MM.1S (cell line): ENCODE results near the gene SPACA1.

Source experiments
- DNase-seq: peaks from one replicate; pipeline ENCODE4 v3.0.0-alpha.2; 2015
- H2AFZ ChIP-seq: fragments of 300-600 bp; sonication (generic); 2 replicates; pipeline ENCODE4 v1.6.0; 2016; ENCODE audit warnings: antibody characterized with exemption, low read length
- H3F3A ChIP-seq: fragments of 300-600 bp; sonication (generic); 2 replicates; pipeline ENCODE4 v1.6.1; 2016; ENCODE audit warnings: mild to moderate bottlenecking, antibody characterized with exemption, low read length, moderate library complexity, mixed read lengths; ENCODE audit not compliant: insufficient read depth
- H3K27ac ChIP-seq: fragments of 300-600 bp; sonication (generic); 2 replicates; pipeline ENCODE4 v1.5.1; 2016; ENCODE audit warnings: mild to moderate bottlenecking, low read length
- H3K27me3 ChIP-seq: fragments of 300-600 bp; sonication (generic); replicated peaks from 2 replicates; pipeline ENCODE4 v1.6.0; 2016; ENCODE audit warnings: low read length; ENCODE audit not compliant: insufficient read depth
- H3K36me3 ChIP-seq: fragments of 300-600 bp; sonication (generic); replicated peaks from 2 replicates; pipeline ENCODE4 v1.6.1; 2016; ENCODE audit warnings: mild to moderate bottlenecking, low read length, mixed read lengths; ENCODE audit not compliant: insufficient read depth
- H3K4me1 ChIP-seq: fragments of 300-600 bp; sonication (generic); 2 replicates; pipeline ENCODE4 v1.6.1; 2016; ENCODE audit warnings: low read length, mixed read lengths
- H3K4me2 ChIP-seq: fragments of 300-600 bp; sonication (generic); 2 replicates; pipeline ENCODE4 v1.6.0; 2016; ENCODE audit warnings: low read depth, low read length
- H3K4me3 ChIP-seq: fragments of 300-600 bp; sonication (generic); 2 replicates; pipeline ENCODE4 v1.5.1; 2016; ENCODE audit warnings: low read length, mixed read lengths
- H3K79me2 ChIP-seq: fragments of 300-600 bp; sonication (generic); 2 replicates; pipeline ENCODE4 v1.6.1; 2016; ENCODE audit warnings: mixed run types, low read length, mixed read lengths
- H3K9ac ChIP-seq: fragments of 300-600 bp; sonication (generic); 2 replicates; pipeline ENCODE4 v1.6.1; 2016; ENCODE audit warnings: low read length, mixed read lengths
- H3K9me2 ChIP-seq: fragments of 300-600 bp; sonication (generic); replicated peaks from 2 replicates; pipeline ENCODE4 v1.6.1; 2016; ENCODE audit warnings: mild to moderate bottlenecking, low read length, mixed read lengths; ENCODE audit not compliant: insufficient read depth
- H3K9me3 ChIP-seq: fragments of 300-600 bp; sonication (generic); replicated peaks from 2 replicates; pipeline ENCODE4 v1.6.1; 2016; ENCODE audit warnings: mild to moderate bottlenecking, low read length, mixed read lengths; ENCODE audit not compliant: insufficient read depth
- H4K20me1 ChIP-seq: fragments of 300-600 bp; sonication (generic); 2 replicates; pipeline ENCODE4 v1.6.1; 2016; ENCODE audit warnings: mild to moderate bottlenecking, low read length, moderate library complexity, mixed read lengths; ENCODE audit not compliant: insufficient read depth
- EZH2 ChIP-seq: fragments of 300-600 bp; sonication (generic); optimal IDR thresholded peaks from 2 replicates; pipeline ENCODE3; 2017; ENCODE audit warnings: low read depth, mild to moderate bottlenecking, antibody characterized with exemption, low read length, mixed read lengths
- EZH2phosphoT487 ChIP-seq: fragments of 300-600 bp; sonication (generic); IDR thresholded peaks from 2 replicates; pipeline ENCODE4 v1.6.1; 2018; ENCODE audit warnings: antibody characterized with exemption, low read length
- TF ChIP-seq, protein P1 (sequence below): fragments of 300-600 bp; sonication (generic); IDR thresholded peaks from 2 replicates; pipeline ENCODE4 v1.5.1; 2016; ENCODE audit warnings: antibody characterized with exemption, low read length, mixed read lengths

Gene SPACA1

DNA sequence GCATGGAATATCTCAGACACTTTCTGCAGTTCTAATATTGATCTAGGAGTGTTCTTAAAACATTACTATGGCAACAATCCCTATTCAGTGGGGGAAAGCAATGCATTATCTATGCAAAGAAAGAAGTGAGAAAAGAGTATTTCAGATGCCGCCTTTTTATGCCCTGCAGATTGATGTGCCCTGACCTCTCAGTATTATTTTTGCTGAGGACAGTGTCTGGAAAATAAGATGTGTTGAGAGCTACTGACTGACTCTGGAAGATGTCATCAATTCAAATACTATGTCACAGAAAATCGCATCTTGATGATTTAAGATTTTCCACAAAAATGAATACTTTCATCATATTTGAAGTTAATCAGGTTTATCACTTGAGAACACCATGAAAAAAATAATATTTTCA, 22.9 kb upstream of the SPACA1 start:
- Histone ChIP-seq H3K79me2 (no peaks in the 10 kb centered on the region), H3K9me2 (no peaks in the 10 kb centered on the region), H3K9ac (no peak overlapping the region), H3K4me1 (no peaks in the 10 kb centered on the region), H3K27ac (no peak overlapping the region), H3K4me2 (no peak overlapping the region), H4K20me1 (no peaks in the 10 kb centered on the region), H3F3A (no peaks in the 10 kb centered on the region), H2AFZ (no peak overlapping the region), H3K4me3 (no peak overlapping the region), H3K36me3 (no peaks in the 10 kb centered on the region), H3K9me3 (no peaks in the 10 kb centered on the region), H3K27me3 (no peaks in the 10 kb centered on the region)
- DNase-seq: no peak
- TF ChIP-seq EZH2 (no peak), EZH2phosphoT487 (no peak)
- TF ChIP-seq, protein P1, sequence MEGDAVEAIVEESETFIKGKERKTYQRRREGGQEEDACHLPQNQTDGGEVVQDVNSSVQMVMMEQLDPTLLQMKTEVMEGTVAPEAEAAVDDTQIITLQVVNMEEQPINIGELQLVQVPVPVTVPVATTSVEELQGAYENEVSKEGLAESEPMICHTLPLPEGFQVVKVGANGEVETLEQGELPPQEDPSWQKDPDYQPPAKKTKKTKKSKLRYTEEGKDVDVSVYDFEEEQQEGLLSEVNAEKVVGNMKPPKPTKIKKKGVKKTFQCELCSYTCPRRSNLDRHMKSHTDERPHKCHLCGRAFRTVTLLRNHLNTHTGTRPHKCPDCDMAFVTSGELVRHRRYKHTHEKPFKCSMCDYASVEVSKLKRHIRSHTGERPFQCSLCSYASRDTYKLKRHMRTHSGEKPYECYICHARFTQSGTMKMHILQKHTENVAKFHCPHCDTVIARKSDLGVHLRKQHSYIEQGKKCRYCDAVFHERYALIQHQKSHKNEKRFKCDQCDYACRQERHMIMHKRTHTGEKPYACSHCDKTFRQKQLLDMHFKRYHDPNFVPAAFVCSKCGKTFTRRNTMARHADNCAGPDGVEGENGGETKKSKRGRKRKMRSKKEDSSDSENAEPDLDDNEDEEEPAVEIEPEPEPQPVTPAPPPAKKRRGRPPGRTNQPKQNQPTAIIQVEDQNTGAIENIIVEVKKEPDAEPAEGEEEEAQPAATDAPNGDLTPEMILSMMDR: no peak

DNA sequence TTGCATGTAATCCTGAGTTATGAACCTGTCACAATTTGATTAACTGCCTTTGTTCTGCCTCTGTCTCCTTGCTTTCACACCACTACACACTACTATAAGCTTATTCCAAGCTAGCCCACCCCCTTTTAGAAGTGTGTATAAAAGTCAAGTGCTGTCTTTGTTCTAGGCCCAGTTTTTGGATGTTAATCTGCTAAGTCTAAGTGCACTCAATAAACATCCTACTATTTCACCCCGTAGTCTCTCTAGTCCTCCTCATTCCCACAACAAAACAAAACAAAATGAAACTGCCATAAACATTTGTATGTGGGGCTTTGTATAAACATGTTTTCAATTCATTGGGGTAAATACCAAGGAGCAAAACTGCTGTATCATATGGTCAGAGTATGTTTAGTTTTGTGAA, 16.1 kb upstream of the SPACA1 start:
- H3K27ac ChIP-seq: no peak overlapping the region
- H3K79me2 ChIP-seq: no peaks in the 10 kb centered on the region
- H3K9ac ChIP-seq: no peak overlapping the region
- DNase-seq: no peak
- no peak overlapping the region for H2AFZ ChIP-seq
- no peaks in the 10 kb centered on the region for H4K20me1 ChIP-seq
- no peaks in the 10 kb centered on the region for H3K36me3 ChIP-seq
- no peaks in the 10 kb centered on the region for H3K9me3 ChIP-seq
- no peak overlapping the region for H3K4me3 ChIP-seq
- H3K27me3 ChIP-seq: no peaks in the 10 kb centered on the region
- H3K4me2 ChIP-seq: no peak overlapping the region
- no peaks in the 10 kb centered on the region for H3K4me1 ChIP-seq
- TF ChIP-seq, protein P1: no peak
- TF ChIP-seq EZH2 (no peak), EZH2phosphoT487 (no peak)
- no peaks in the 10 kb centered on the region for H3K9me2 ChIP-seq
- H3F3A ChIP-seq: no peaks in the 10 kb centered on the region

DNA sequence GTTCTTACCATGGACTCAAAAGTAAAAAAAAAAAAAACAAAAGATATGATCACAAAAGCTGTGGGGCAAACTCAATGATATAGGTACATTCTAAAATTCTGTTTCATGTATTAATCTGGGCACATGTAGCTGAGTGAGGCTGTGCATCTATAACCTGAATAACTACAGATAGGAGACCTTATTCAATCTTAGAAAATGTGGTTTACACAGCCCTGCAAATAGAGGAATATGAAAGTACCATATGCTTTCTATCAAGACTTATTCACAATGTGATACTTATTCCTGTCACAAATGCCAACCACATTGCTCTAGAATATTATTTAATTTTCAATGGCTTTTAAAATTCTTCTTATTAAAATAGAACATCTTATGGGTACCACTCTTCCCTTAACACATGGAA, 3.1 kb upstream of the SPACA1 start:
- H3K4me3 ChIP-seq: no peak overlapping the region
- no peaks in the 10 kb centered on the region for H3K9me3 ChIP-seq
- H3K36me3 ChIP-seq: no peaks in the 10 kb centered on the region
- H2AFZ ChIP-seq: no peak overlapping the region
- no peak overlapping the region for H3K4me2 ChIP-seq
- DNase-seq: no peak
- H3K27me3 ChIP-seq: no peaks in the 10 kb centered on the region
- H3K27ac ChIP-seq: no peak overlapping the region
- no peak overlapping the region for H3K9ac ChIP-seq
- no peaks in the 10 kb centered on the region for H3F3A ChIP-seq
- no peaks in the 10 kb centered on the region for H3K79me2 ChIP-seq
- no peaks in the 10 kb centered on the region for H3K9me2 ChIP-seq
- H4K20me1 ChIP-seq: no peaks in the 10 kb centered on the region
- TF ChIP-seq, protein P1: no peak
- no peaks in the 10 kb centered on the region for H3K4me1 ChIP-seq
